ENCODE data around the gene C1orf105.
"Not testable (repeated sequence)": the region's sequence is repeated elsewhere in the genome, so short reads cannot be mapped to it uniquely, and the experiment has no call there.

Gene C1orf105

GRCh38 chr1:172420385-172420784 is at the start of gene C1orf105:
TSS of gene C1orf105 (plus strand) at chr1:172420685. CDS start at chr1:172420886, 201 bp downstream.
- H3K9ac ChIP-seq (ENCODE audit: low read length), result no peak within 1 kb of the TSS
- no peaks in the 10 kb centered on the region for H3K36me3 ChIP-seq (ENCODE audit: control insufficient read depth, insufficient read depth, low read length)
- H3K9me3 ChIP-seq (ENCODE audit: control insufficient read depth, low read length), result no peaks in the 10 kb centered on the region
- no peak within 1 kb of the TSS for H3K4me3 ChIP-seq (ENCODE audit: low read length)
- H3K4me1 ChIP-seq (ENCODE audit: control insufficient read depth, insufficient read depth, low read length), result no peaks in the 10 kb centered on the region
- no peaks in the 10 kb centered on the region for H3K27me3 ChIP-seq (ENCODE audit: control insufficient read depth, insufficient read depth, low read length)

GRCh38 chr1:172371646-172372045 is 48.8 kb upstream of the C1orf105 start:
- not testable (repeated sequence) for H3K4me3 ChIP-seq (ENCODE audit: low read length); H3K27me3 ChIP-seq (ENCODE audit: control insufficient read depth, insufficient read depth, low read length); H3K9ac ChIP-seq (ENCODE audit: low read length); H3K9me3 ChIP-seq (ENCODE audit: control insufficient read depth, low read length); H3K4me1 ChIP-seq (ENCODE audit: control insufficient read depth, insufficient read depth, low read length); H3K36me3 ChIP-seq (ENCODE audit: control insufficient read depth, insufficient read depth, low read length)

- no peaks in the 10 kb centered on the region for H3K9me3 ChIP-seq (ENCODE audit: control insufficient read depth, low read length)
- H3K27me3 ChIP-seq (ENCODE audit: control insufficient read depth, insufficient read depth, low read length), result no peaks in the 10 kb centered on the region
- no peak overlapping the region for H3K4me3 ChIP-seq (ENCODE audit: low read length)
- no peak overlapping the region for H3K9ac ChIP-seq (ENCODE audit: low read length)
- H3K4me1 ChIP-seq (ENCODE audit: control insufficient read depth, insufficient read depth, low read length), result no peaks in the 10 kb centered on the region
- no peaks in the 10 kb centered on the region for H3K36me3 ChIP-seq (ENCODE audit: control insufficient read depth, insufficient read depth, low read length)
Observed at GRCh38 chr1:172373864-172374263, 46.6 kb upstream of the C1orf105 start.

- Histone ChIP-seq H3K36me3 (ENCODE audit: control insufficient read depth, insufficient read depth, low read length) (no peaks in the 10 kb centered on the region), H3K9ac (ENCODE audit: low read length) (no peak overlapping the region), H3K27me3 (ENCODE audit: control insufficient read depth, insufficient read depth, low read length) (no peaks in the 10 kb centered on the region), H3K4me3 (ENCODE audit: low read length) (no peak overlapping the region), H3K9me3 (ENCODE audit: control insufficient read depth, low read length) (no peaks in the 10 kb centered on the region), H3K4me1 (ENCODE audit: control insufficient read depth, insufficient read depth, low read length) (no peaks in the 10 kb centered on the region)
Observed at GRCh38 chr1:172375211-172375631, 45.3 kb upstream of the C1orf105 start.

GRCh38 chr1:172376431-172376830 is 44.1 kb upstream of the C1orf105 start:
- H3K36me3 ChIP-seq (ENCODE audit: control insufficient read depth, insufficient read depth, low read length), result no peaks in the 10 kb centered on the region
- no peak overlapping the region for H3K9ac ChIP-seq (ENCODE audit: low read length)
- no peaks in the 10 kb centered on the region for H3K27me3 ChIP-seq (ENCODE audit: control insufficient read depth, insufficient read depth, low read length)
- H3K9me3 ChIP-seq (ENCODE audit: control insufficient read depth, low read length), result no peaks in the 10 kb centered on the region
- H3K4me1 ChIP-seq (ENCODE audit: control insufficient read depth, insufficient read depth, low read length), result no peaks in the 10 kb centered on the region
- H3K4me3 ChIP-seq (ENCODE audit: low read length), result no peak overlapping the region

GRCh38 chr1:172377565-172377964 is 42.9 kb upstream of the C1orf105 start:
- Histone ChIP-seq H3K36me3 (ENCODE audit: control insufficient read depth, insufficient read depth, low read length) (no peaks in the 10 kb centered on the region), H3K27me3 (ENCODE audit: control insufficient read depth, insufficient read depth, low read length) (no peaks in the 10 kb centered on the region), H3K9me3 (ENCODE audit: control insufficient read depth, low read length) (no peaks in the 10 kb centered on the region), H3K9ac (ENCODE audit: low read length) (no peak overlapping the region), H3K4me1 (ENCODE audit: control insufficient read depth, insufficient read depth, low read length) (no peaks in the 10 kb centered on the region), H3K4me3 (ENCODE audit: low read length) (no peak overlapping the region)

- H3K9ac ChIP-seq (ENCODE audit: low read length), result no peak overlapping the region
- H3K9me3 ChIP-seq (ENCODE audit: control insufficient read depth, low read length), result no peaks in the 10 kb centered on the region
- no peaks in the 10 kb centered on the region for H3K36me3 ChIP-seq (ENCODE audit: control insufficient read depth, insufficient read depth, low read length)
- no peaks in the 10 kb centered on the region for H3K4me1 ChIP-seq (ENCODE audit: control insufficient read depth, insufficient read depth, low read length)
- H3K4me3 ChIP-seq (ENCODE audit: low read length), result no peak overlapping the region
- H3K27me3 ChIP-seq (ENCODE audit: control insufficient read depth, insufficient read depth, low read length), result no peaks in the 10 kb centered on the region
Observed at GRCh38 chr1:172378109-172378760, 42.2 kb upstream of the C1orf105 start.

GRCh38 chr1:172380441-172381244 is 39.8 kb upstream of the C1orf105 start:
- Histone ChIP-seq H3K4me1 (ENCODE audit: control insufficient read depth, insufficient read depth, low read length) (no peaks in the 10 kb centered on the region), H3K9ac (ENCODE audit: low read length) (no peak overlapping the region), H3K9me3 (ENCODE audit: control insufficient read depth, low read length) (no peaks in the 10 kb centered on the region), H3K36me3 (ENCODE audit: control insufficient read depth, insufficient read depth, low read length) (no peaks in the 10 kb centered on the region), H3K27me3 (ENCODE audit: control insufficient read depth, insufficient read depth, low read length) (no peaks in the 10 kb centered on the region), H3K4me3 (ENCODE audit: low read length) (no peak overlapping the region)

- H3K27me3 ChIP-seq (ENCODE audit: control insufficient read depth, insufficient read depth, low read length), result no peaks in the 10 kb centered on the region
- H3K4me1 ChIP-seq (ENCODE audit: control insufficient read depth, insufficient read depth, low read length), result no peaks in the 10 kb centered on the region
- no peak overlapping the region for H3K4me3 ChIP-seq (ENCODE audit: low read length)
- no peak overlapping the region for H3K9ac ChIP-seq (ENCODE audit: low read length)
- H3K36me3 ChIP-seq (ENCODE audit: control insufficient read depth, insufficient read depth, low read length), result no peaks in the 10 kb centered on the region
- no peaks in the 10 kb centered on the region for H3K9me3 ChIP-seq (ENCODE audit: control insufficient read depth, low read length)
Observed at GRCh38 chr1:172381946-172382345, 38.5 kb upstream of the C1orf105 start.

GRCh38 chr1:172382406-172382805 is 38.1 kb upstream of the C1orf105 start:
- Histone ChIP-seq H3K36me3 (ENCODE audit: control insufficient read depth, insufficient read depth, low read length) (no peaks in the 10 kb centered on the region), H3K27me3 (ENCODE audit: control insufficient read depth, insufficient read depth, low read length) (no peaks in the 10 kb centered on the region), H3K9me3 (ENCODE audit: control insufficient read depth, low read length) (no peaks in the 10 kb centered on the region), H3K9ac (ENCODE audit: low read length) (no peak overlapping the region), H3K4me3 (ENCODE audit: low read length) (no peak overlapping the region), H3K4me1 (ENCODE audit: control insufficient read depth, insufficient read depth, low read length) (no peaks in the 10 kb centered on the region)

- no peaks in the 10 kb centered on the region for H3K27me3 ChIP-seq (ENCODE audit: control insufficient read depth, insufficient read depth, low read length)
- no peak overlapping the region for H3K9ac ChIP-seq (ENCODE audit: low read length)
- no peak overlapping the region for H3K4me3 ChIP-seq (ENCODE audit: low read length)
- no peaks in the 10 kb centered on the region for H3K9me3 ChIP-seq (ENCODE audit: control insufficient read depth, low read length)
- H3K4me1 ChIP-seq (ENCODE audit: control insufficient read depth, insufficient read depth, low read length), result no peaks in the 10 kb centered on the region
- no peaks in the 10 kb centered on the region for H3K36me3 ChIP-seq (ENCODE audit: control insufficient read depth, insufficient read depth, low read length)
Observed at GRCh38 chr1:172382990-172383389, 37.5 kb upstream of the C1orf105 start.

- Histone ChIP-seq H3K4me3 (ENCODE audit: low read length) (no peak overlapping the region), H3K9ac (ENCODE audit: low read length) (no peak overlapping the region), H3K4me1 (ENCODE audit: control insufficient read depth, insufficient read depth, low read length) (no peaks in the 10 kb centered on the region), H3K9me3 (ENCODE audit: control insufficient read depth, low read length) (no peaks in the 10 kb centered on the region), H3K36me3 (ENCODE audit: control insufficient read depth, insufficient read depth, low read length) (no peaks in the 10 kb centered on the region), H3K27me3 (ENCODE audit: control insufficient read depth, insufficient read depth, low read length) (no peaks in the 10 kb centered on the region)
Observed at GRCh38 chr1:172383536-172383935, 36.9 kb upstream of the C1orf105 start.

Data from mucosa of stomach (tissue), 1 donor.